ENCODE results near the gene HEXIM1.
A peak's percentile ranks its signal among the peaks of the same experiment; 100 is the strongest.
"Not testable (repeated sequence)": the region's sequence is repeated elsewhere in the genome, so short reads cannot be mapped to it uniquely, and the experiment has no call there.

The HEXIM1 gene

GRCh38 chr17:45112559-45113423, 35.5 kb upstream of the HEXIM1 start:
- Histone ChIP-seq H3K27ac (peak overlapping the region in 6 of 21 experiments; percentile 2 to 65 (median 42)), H3K4me3 (no peak overlapping the region)

- Histone ChIP-seq H3K27ac (no peak overlapping the region), H3K4me3 (no peak overlapping the region)
Measured at GRCh38 chr17:45113424-45113754, 34.9 kb upstream of the HEXIM1 start.

- no peak overlapping the region for H3K27ac ChIP-seq
- no peak overlapping the region for H3K4me3 ChIP-seq
Measured at GRCh38 chr17:45114117-45114932, 34.0 kb upstream of the HEXIM1 start.

GRCh38 chr17:45115015-45115625, 33.2 kb upstream of the HEXIM1 start:
- Histone ChIP-seq H3K27ac (no peak overlapping the region), H3K4me3 (no peak overlapping the region)

GRCh38 chr17:45115871-45116270, 32.4 kb upstream of the HEXIM1 start:
- Histone ChIP-seq H3K27ac (no peak overlapping the region), H3K4me3 (no peak overlapping the region)

GRCh38 chr17:45116434-45117016, 31.8 kb upstream of the HEXIM1 start:
- no peak overlapping the region for H3K4me3 ChIP-seq
- H3K27ac ChIP-seq, result no peak overlapping the region

GRCh38 chr17:45117334-45117733, 30.9 kb upstream of the HEXIM1 start:
- H3K4me3 ChIP-seq, result no peak overlapping the region
- no peak overlapping the region for H3K27ac ChIP-seq

- no peak overlapping the region for H3K4me3 ChIP-seq
- no peak overlapping the region for H3K27ac ChIP-seq
Measured at GRCh38 chr17:45117848-45118646, 30.2 kb upstream of the HEXIM1 start.

GRCh38 chr17:45118691-45119090, 29.6 kb upstream of the HEXIM1 start:
- no peak overlapping the region for H3K27ac ChIP-seq
- H3K4me3 ChIP-seq, result no peak overlapping the region

GRCh38 chr17:45119964-45120363, 28.3 kb upstream of the HEXIM1 start:
- no peak overlapping the region for H3K27ac ChIP-seq
- no peak overlapping the region for H3K4me3 ChIP-seq

GRCh38 chr17:45120558-45120957, 27.7 kb upstream of the HEXIM1 start:
- no peak overlapping the region for H3K27ac ChIP-seq
- no peak overlapping the region for H3K4me3 ChIP-seq

GRCh38 chr17:45121055-45121454, 27.2 kb upstream of the HEXIM1 start:
- H3K4me3 ChIP-seq, result no peak overlapping the region
- H3K27ac ChIP-seq, result no peak overlapping the region

GRCh38 chr17:45123076-45123770, 25.1 kb upstream of the HEXIM1 start:
- Histone ChIP-seq H3K27ac (peak overlapping the region in 16 of 21 experiments; percentile 3 to 79 (median 66)), H3K4me3 (no peak overlapping the region)

GRCh38 chr17:45123930-45124796, 24.1 kb upstream of the HEXIM1 start:
- Histone ChIP-seq H3K4me3 (no peak overlapping the region), H3K27ac (peak overlapping the region in 20 of 21 experiments; percentile 8 to 84 (median 69))

- peak overlapping the region in 19 of 21 experiments; percentile 8 to 84 (median 68) for H3K27ac ChIP-seq
- not testable (repeated sequence) for H3K4me3 ChIP-seq
Measured at GRCh38 chr17:45124797-45125122, 23.5 kb upstream of the HEXIM1 start.

GRCh38 chr17:45125509-45125908, 22.8 kb upstream of the HEXIM1 start:
- peak overlapping the region in 1 of 21 experiments; percentile 10 for H3K27ac ChIP-seq
- no peak overlapping the region for H3K4me3 ChIP-seq

- no peak overlapping the region for H3K4me3 ChIP-seq
- H3K27ac ChIP-seq, result peak overlapping the region in 7 of 21 experiments; percentile 9 to 79 (median 67)
Measured at GRCh38 chr17:45127207-45127547, 21.1 kb upstream of the HEXIM1 start.

Measured in skin epidermis (tissue), 12 donors.